Mononuclear cell (primary cell): ENCODE data around the gene ATG16L1. TPM values are rescaled to one million over a fixed set of nuclear protein-coding genes. Genes with fewer than 3 reads are reported as not detected.

ENCODE experiments used
- H3K27me3 ChIP-seq: 2 replicates; pipeline ENCODE4 v1.6.0; 2011; ENCODE audit warnings: low read length, control low read depth; ENCODE audit not compliant: insufficient read depth
- H3K4me1 ChIP-seq: 2 replicates; pipeline ENCODE4 v1.5.1; 2011; ENCODE audit warnings: mild to moderate bottlenecking, low read length, control low read depth; ENCODE audit not compliant: insufficient read depth
- H3K4me3 ChIP-seq: 2 replicates; pipeline ENCODE4 v1.5.1; 2011; ENCODE audit warnings: mild to moderate bottlenecking, low read length, moderate library complexity
- H3K9me3 ChIP-seq: 2 replicates; pipeline ENCODE4 v1.5.1; 2011; ENCODE audit warnings: low read depth, mild to moderate bottlenecking, control low read depth, low read length
- total RNA-seq: library from RNA; depleted of rRNA; stranded (reverse); fragments of >200 nt; gene quantifications from one replicate; pipeline ENCODE4 v1.2.3, GENCODE V29; 2012

ATG16L1 gene
- total RNA-seq, 1 donor: 102 TPM

DNA sequence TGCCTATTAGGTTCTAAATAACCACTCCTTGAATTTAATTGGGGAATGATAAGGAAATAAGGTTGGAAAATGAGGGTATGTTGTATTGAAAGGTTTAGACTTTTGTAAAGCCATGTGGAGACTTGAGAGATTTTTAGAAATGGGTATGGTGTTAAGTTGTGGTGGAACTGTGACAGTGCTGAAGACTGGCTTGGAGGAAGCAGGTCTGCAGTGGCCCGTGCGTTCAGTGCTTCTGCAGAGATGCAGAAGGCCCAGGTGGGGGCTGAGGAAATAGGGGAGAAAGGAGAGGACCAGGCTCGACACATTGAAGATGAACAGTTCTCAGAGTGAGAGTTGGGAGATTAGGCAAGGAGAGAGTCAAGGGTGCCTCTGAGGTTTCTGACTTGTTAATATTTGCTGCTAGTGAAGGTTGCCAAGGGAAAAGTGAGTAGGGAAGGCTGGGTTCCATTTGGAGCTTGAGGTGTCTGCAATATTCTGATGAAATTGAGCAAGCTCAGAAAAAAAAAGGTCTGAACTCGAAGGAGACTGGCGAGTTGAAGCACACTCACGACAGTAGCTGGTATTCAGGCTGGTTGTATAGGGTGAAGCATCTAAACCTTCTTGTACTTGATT is 30.6 kb downstream of the ATG16L1 start:
- Histone ChIP-seq H3K4me1 (no peaks in the 10 kb centered on the region), H3K9me3 (no peaks in the 10 kb centered on the region)

GRCh38 chr2:233285921-233286320 is 34.4 kb downstream of the ATG16L1 start:
- no peaks in the 10 kb centered on the region for H3K27me3 ChIP-seq
- no peaks in the 10 kb centered on the region for H3K9me3 ChIP-seq
- H3K4me3 ChIP-seq: no peak overlapping the region
- no peaks in the 10 kb centered on the region for H3K4me1 ChIP-seq

More for the DNA sequence above, 30.6 kb downstream of the ATG16L1 start:
- Histone ChIP-seq H3K4me3 (no peak overlapping the region), H3K27me3 (no peaks in the 10 kb centered on the region)

- H3K4me3 ChIP-seq: no peak overlapping the region
- H3K4me1 ChIP-seq: no peaks in the 10 kb centered on the region
Measured at GRCh38 chr2:233287871-233288270, 36.4 kb downstream of the ATG16L1 start.

GRCh38 chr2:233288663-233289062 is 37.2 kb downstream of the ATG16L1 start:
- Histone ChIP-seq H3K27me3 (no peaks in the 10 kb centered on the region), H3K4me3 (no peak overlapping the region), H3K4me1 (no peaks in the 10 kb centered on the region), H3K9me3 (no peaks in the 10 kb centered on the region)

More at GRCh38 chr2:233287871-233288270, 36.4 kb downstream of the ATG16L1 start:
- H3K9me3 ChIP-seq: no peaks in the 10 kb centered on the region
- H3K27me3 ChIP-seq: no peaks in the 10 kb centered on the region

- H3K4me3 ChIP-seq: no peak overlapping the region
- H3K9me3 ChIP-seq: no peaks in the 10 kb centered on the region
- H3K4me1 ChIP-seq: no peaks in the 10 kb centered on the region
- H3K27me3 ChIP-seq: no peaks in the 10 kb centered on the region
Measured at GRCh38 chr2:233289648-233290047, 38.2 kb downstream of the ATG16L1 start.

DNA sequence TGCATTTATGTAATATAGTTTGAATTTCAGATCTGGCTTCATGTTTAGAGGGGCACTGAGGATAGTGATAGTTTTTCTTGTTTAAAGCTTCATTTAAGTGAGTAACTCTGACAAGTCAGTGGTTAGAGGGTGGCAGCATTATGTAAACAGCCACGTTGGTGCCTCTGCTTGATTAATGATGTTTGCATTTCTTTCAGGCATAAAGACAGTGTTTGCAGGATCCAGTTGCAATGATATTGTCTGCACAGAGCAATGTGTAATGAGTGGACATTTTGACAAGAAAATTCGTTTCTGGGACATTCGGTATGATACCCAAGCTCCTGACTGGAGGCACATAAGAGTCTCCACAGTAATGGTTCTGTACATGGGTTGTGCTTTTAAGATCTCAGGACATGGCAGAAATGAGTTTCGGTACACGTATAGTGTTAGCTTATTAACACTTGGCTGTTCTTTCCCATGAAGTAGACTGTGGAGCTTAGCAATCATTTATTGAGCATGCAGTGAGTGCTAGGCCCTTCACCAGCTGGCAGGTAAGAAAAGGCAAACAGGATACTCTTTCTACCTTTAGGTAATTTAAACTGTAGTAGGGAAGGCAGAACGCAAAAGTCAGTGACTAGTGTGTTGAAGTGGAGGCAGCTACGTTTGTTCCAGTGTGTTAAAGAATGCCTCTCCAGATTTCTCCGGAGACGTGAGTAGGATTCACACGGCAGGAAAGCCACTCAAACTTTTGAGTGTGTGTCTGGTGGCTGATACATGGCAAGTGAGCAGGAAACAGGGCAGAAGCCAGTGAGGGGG is 38.8 kb downstream of the ATG16L1 start:
- Histone ChIP-seq H3K27me3 (no peaks in the 10 kb centered on the region), H3K4me3 (no peak overlapping the region), H3K4me1 (no peaks in the 10 kb centered on the region), H3K9me3 (no peaks in the 10 kb centered on the region)

- Histone ChIP-seq H3K9me3 (no peaks in the 10 kb centered on the region), H3K4me1 (no peaks in the 10 kb centered on the region), H3K27me3 (no peaks in the 10 kb centered on the region), H3K4me3 (no peak overlapping the region)
Measured at GRCh38 chr2:233295891-233296290, 44.4 kb downstream of the ATG16L1 start.

GRCh38 chr2:233297076-233297475 is 45.6 kb downstream of the ATG16L1 start:
- Histone ChIP-seq H3K27me3 (no peaks in the 10 kb centered on the region), H3K9me3 (no peaks in the 10 kb centered on the region), H3K4me3 (no peak overlapping the region), H3K4me1 (no peaks in the 10 kb centered on the region)

GRCh38 chr2:233300401-233300800 is 48.9 kb downstream of the ATG16L1 start:
- Histone ChIP-seq H3K9me3 (no peaks in the 10 kb centered on the region), H3K27me3 (no peaks in the 10 kb centered on the region), H3K4me1 (no peaks in the 10 kb centered on the region), H3K4me3 (no peak overlapping the region)

GRCh38 chr2:233301248-233301647 is 49.8 kb downstream of the ATG16L1 start:
- H3K4me3 ChIP-seq: no peak overlapping the region
- H3K4me1 ChIP-seq: no peaks in the 10 kb centered on the region
- H3K9me3 ChIP-seq: no peaks in the 10 kb centered on the region
- no peaks in the 10 kb centered on the region for H3K27me3 ChIP-seq

- H3K4me3 ChIP-seq: no peak overlapping the region
- H3K4me1 ChIP-seq: no peaks in the 10 kb centered on the region
- no peaks in the 10 kb centered on the region for H3K9me3 ChIP-seq
- no peaks in the 10 kb centered on the region for H3K27me3 ChIP-seq
Measured at GRCh38 chr2:233301811-233302210, 50.3 kb downstream of the ATG16L1 start.

DNA sequence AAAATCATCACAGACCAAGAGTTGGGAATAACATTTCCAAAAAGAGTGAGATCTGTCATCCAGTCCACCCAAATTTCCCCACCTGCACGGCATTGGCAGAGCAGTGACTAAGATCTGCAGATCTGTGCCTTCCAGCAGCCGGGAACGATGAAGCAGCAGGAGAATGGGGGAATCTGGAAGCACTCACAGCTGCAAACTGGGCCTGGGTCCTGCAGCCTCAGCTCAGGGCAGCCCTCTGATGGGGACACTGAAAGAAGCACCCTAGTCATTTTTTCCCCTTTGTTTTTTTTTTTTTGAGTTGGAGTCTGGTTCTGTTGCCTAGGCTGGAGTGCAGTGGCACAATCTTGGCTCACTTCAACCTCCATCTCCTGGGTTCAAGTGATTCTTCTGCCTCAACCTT is 51.8 kb downstream of the ATG16L1 start:
- H3K4me3 ChIP-seq: no peak overlapping the region
- no peaks in the 10 kb centered on the region for H3K4me1 ChIP-seq
- no peaks in the 10 kb centered on the region for H3K9me3 ChIP-seq
- H3K27me3 ChIP-seq: no peaks in the 10 kb centered on the region

- no peaks in the 10 kb centered on the region for H3K27me3 ChIP-seq
- no peak within 1 kb of the TSS for H3K4me3 ChIP-seq
- H3K9me3 ChIP-seq: no peaks in the 10 kb centered on the region
- H3K4me1 ChIP-seq: no peaks in the 10 kb centered on the region
Measured at GRCh38 chr2:233307565-233307964, 56.1 kb downstream of the ATG16L1 start, which contains the start of gene SAG. Gene SAG (plus strand): TSS chr2:233307816. CDS start chr2:233309190, 1,374 bp downstream.

DNA sequence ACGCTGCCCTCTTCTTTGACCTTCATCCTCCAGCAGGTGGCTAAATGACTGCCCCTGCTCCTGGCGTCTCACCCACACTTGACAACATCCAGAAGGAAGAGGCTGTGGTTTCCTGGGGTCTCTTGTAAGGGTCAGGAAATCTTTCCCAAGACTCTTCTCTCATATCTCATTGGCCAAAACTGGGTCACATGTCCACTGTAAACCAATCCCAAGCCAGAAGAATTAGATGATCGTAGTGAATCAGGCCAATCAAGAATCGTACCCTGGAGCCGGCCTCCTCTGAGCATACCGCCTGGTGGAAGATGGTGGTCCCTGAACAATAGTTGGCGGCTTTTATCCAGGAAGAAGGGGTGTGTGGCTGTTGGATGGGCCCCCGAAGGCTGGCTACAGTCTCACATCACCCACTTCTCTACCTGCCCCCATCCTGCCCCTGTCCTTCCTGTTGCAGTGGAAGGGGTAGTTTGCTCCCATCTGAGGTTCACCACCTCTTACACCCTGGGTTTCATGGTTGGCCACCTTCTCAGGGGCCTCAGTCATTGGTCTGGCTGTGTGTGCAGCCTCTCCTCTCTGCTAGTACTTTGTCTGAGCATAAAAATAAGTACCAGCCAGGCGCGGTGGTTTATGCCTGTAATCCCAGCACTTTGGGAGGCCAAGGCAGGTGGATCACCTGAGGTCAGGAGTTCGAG is 59.9 kb downstream of the ATG16L1 start:
- H3K9me3 ChIP-seq: no peaks in the 10 kb centered on the region
- no peak overlapping the region for H3K4me3 ChIP-seq
- no peaks in the 10 kb centered on the region for H3K27me3 ChIP-seq
- H3K4me1 ChIP-seq: no peaks in the 10 kb centered on the region

DNA sequence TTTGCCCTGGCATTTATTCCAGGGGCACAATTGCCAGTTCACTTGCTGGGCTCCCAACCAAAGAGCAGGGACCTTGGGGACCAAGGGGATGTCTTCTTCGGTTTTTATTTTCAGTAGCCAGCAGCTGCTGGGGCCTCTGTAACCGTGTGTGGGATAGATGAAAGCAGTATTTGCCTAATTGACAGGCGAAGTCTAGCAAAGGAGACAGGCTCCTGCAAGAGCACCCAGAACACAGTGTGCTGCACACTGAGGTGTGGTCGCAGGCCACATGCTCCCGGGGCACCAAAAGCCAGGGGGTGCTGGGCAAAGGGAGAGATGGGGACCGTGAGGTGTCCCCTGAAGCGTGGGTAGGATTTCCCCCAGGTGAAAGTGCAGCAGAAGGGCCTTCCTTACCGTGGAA is 61.4 kb downstream of the ATG16L1 start:
- no peaks in the 10 kb centered on the region for H3K9me3 ChIP-seq
- H3K27me3 ChIP-seq: no peaks in the 10 kb centered on the region
- no peaks in the 10 kb centered on the region for H3K4me1 ChIP-seq
- H3K4me3 ChIP-seq: no peak overlapping the region
